Osteoblast (primary cell): ENCODE data around the gene CPNE1. TPM values are rescaled to one million over a fixed set of nuclear protein-coding genes. Genes with fewer than 3 reads are reported as not detected.
"Not testable (repeated sequence)": the region's sequence is repeated elsewhere in the genome, so short reads cannot be mapped to it uniquely, and the experiment has no call there.

Source experiments
- DNase-seq: peaks from one replicate; pipeline ENCODE4 v3.0.0; 2011; ENCODE audit warnings: low spot score, mixed read lengths; ENCODE audit not compliant: insufficient read length; ENCODE audit errors: missing footprints
- H2AFZ ChIP-seq: 2 replicates; pipeline ENCODE4 v1.6.0; 2011; ENCODE audit warnings: mild to moderate bottlenecking, low read length
- H3K27ac ChIP-seq: 2 replicates; pipeline ENCODE4 v1.5.1; 2011; ENCODE audit warnings: mild to moderate bottlenecking, low read depth, low read length, moderate library complexity
- H3K27me3 ChIP-seq: 2 replicates; pipeline ENCODE4 v1.6.0; 2012; ENCODE audit warnings: mild to moderate bottlenecking, control low read depth, inconsistent platforms, low read length, moderate library complexity; ENCODE audit not compliant: insufficient read depth
- H3K36me3 ChIP-seq: 2 replicates; pipeline ENCODE4 v1.5.1; 2011; ENCODE audit warnings: mild to moderate bottlenecking, low read length, control low read depth, moderate library complexity; ENCODE audit not compliant: insufficient read depth
- H3K4me1 ChIP-seq: 2 replicates; pipeline ENCODE4 v1.5.1; 2011; ENCODE audit warnings: mild to moderate bottlenecking, low read length, control low read depth, moderate library complexity; ENCODE audit not compliant: insufficient read depth
- H3K4me2 ChIP-seq: 2 replicates; pipeline ENCODE4 v1.6.0; 2011; ENCODE audit warnings: mild to moderate bottlenecking, low read length; ENCODE audit not compliant: insufficient read depth
- H3K4me3 ChIP-seq: fragments of 200-600 bp; sonication (generic); 3 replicates; pipeline ENCODE4 v1.5.1; 2012; ENCODE audit warnings: mild to moderate bottlenecking, low read length, inconsistent platforms; ENCODE audit not compliant: insufficient read depth
- H3K79me2 ChIP-seq: 2 replicates; pipeline ENCODE4 v1.6.0; 2012; ENCODE audit warnings: mild to moderate bottlenecking, low read length, control low read depth, inconsistent platforms; ENCODE audit not compliant: insufficient read depth
- H3K9me3 ChIP-seq: 2 replicates; pipeline ENCODE4 v1.5.1; 2011; ENCODE audit warnings: low read depth, low read length, control low read depth
- H4K20me1 ChIP-seq: 2 replicates; pipeline ENCODE4 v1.6.0; 2012; ENCODE audit warnings: mild to moderate bottlenecking, low read length, control low read depth; ENCODE audit not compliant: insufficient read depth
- total RNA-seq: library from RNA; depleted of rRNA; stranded (reverse); fragments of >200 nt; gene quantifications from 2 replicates; pipeline ENCODE4 v1.2.3, GENCODE V29; 2012
- TF ChIP-seq, protein P1 (sequence below): IDR thresholded peaks from 2 replicates; pipeline ENCODE4 v1.5.1; 2011; ENCODE audit warnings: mild to moderate bottlenecking, low read depth, low read length, moderate library complexity; ENCODE audit errors: extremely low read depth

Gene CPNE1
- 165 and 166 TPM in 2 replicates for total RNA-seq

DNA sequence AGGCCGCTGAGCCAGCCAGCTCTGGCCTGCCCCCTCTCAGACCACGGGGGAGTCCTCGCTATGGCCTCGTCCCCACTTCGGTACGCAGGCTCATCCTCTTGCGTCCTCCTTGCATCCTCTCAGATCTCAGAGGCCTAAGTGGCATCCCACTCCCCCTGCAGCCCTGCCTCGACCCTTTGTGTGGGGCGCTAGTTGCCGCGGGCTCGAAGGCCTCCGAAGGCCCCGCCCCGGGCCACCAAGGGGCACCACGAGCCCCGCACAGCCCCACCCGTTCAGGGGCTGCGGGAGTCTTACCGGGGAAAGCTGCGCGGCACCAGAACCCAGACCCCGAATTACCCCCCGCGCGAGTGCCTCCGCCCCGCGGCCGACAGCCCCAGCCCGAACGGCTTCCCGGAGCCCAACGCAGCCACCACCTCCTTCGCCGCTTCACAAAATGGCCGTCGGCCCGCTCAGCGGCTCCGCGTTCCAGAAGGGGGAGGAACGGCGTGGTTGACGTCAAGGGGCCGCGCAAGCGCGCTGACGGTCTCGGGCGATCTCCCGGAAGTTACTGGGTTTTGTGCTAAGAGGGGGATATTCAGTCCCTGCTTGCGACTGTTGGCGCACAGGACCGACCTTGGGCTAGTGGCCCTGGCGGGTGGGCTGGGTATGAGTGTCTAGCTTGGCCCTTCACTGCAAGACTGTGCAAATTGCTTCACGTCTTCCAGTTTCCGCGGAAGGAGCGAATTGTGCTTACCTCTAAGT, at the start of gene CPNE1, which contains the start of gene RBM12:
CPNE1 (minus strand) TSS at position 435 of the 741 bp plus-strand sequence. CDS start 31,977 bp downstream, outside the sequence.
RBM12 (minus strand) TSS at position 435 of the 741 bp plus-strand sequence. CDS start 9,578 bp downstream, outside the sequence.
- H3K36me3 ChIP-seq: peaks cover 14% of the 10 kb centered on the region
- TF ChIP-seq, protein P1, sequence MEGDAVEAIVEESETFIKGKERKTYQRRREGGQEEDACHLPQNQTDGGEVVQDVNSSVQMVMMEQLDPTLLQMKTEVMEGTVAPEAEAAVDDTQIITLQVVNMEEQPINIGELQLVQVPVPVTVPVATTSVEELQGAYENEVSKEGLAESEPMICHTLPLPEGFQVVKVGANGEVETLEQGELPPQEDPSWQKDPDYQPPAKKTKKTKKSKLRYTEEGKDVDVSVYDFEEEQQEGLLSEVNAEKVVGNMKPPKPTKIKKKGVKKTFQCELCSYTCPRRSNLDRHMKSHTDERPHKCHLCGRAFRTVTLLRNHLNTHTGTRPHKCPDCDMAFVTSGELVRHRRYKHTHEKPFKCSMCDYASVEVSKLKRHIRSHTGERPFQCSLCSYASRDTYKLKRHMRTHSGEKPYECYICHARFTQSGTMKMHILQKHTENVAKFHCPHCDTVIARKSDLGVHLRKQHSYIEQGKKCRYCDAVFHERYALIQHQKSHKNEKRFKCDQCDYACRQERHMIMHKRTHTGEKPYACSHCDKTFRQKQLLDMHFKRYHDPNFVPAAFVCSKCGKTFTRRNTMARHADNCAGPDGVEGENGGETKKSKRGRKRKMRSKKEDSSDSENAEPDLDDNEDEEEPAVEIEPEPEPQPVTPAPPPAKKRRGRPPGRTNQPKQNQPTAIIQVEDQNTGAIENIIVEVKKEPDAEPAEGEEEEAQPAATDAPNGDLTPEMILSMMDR: no peak

DNA sequence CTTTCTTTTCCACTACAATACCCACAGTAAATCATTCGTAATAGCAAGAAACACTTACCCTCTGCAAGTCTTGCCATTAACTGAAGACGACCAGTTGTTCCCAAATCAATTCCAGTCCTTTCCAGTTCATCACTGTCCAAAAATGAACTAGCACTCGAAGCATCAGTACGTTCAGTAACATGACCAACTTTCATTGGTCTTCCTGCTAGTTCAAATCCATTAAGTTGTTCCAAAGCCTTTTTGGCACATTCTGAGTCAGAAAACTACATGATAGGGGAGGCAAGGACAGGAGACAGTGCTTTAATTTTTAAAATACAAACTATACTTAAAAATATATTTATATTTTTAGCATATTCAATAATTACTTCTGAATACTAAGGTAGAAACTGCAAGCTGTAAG, 49.4 kb upstream of the CPNE1 start:
- no peak for DNase-seq
- no peaks in the 10 kb centered on the region for H3K27me3 ChIP-seq
- peaks cover 97% of the 10 kb centered on the region for H3K79me2 ChIP-seq
- peaks cover 78% of the 10 kb centered on the region for H4K20me1 ChIP-seq
- no peak overlapping the region for H2AFZ ChIP-seq
- H3K4me2 ChIP-seq: no peak overlapping the region
- H3K36me3 ChIP-seq: peaks cover 98% of the 10 kb centered on the region
- TF ChIP-seq, protein P1: no peak
- H3K4me1 ChIP-seq: peaks cover 16% of the 10 kb centered on the region
- H3K4me3 ChIP-seq: no peak overlapping the region
- no peaks in the 10 kb centered on the region for H3K9me3 ChIP-seq
- H3K27ac ChIP-seq: no peak overlapping the region

More for the DNA sequence above, at the start of gene CPNE1, which contains the start of gene RBM12:
- Histone ChIP-seq H3K9me3 (no peaks in the 10 kb centered on the region), H3K4me3 (peak within 1 kb of the TSS; percentile 99), H3K27ac (peak within 1 kb of the TSS; percentile 98), H2AFZ (peak within 1 kb of the TSS; percentile 91), H3K4me2 (peak within 1 kb of the TSS; percentile 100), H4K20me1 (peaks cover 46% of the 10 kb centered on the region), H3K4me1 (peaks cover 28% of the 10 kb centered on the region), H3K27me3 (no peaks in the 10 kb centered on the region), H3K79me2 (peaks cover 55% of the 10 kb centered on the region)
- DNase-seq: peak; percentile 99

DNA sequence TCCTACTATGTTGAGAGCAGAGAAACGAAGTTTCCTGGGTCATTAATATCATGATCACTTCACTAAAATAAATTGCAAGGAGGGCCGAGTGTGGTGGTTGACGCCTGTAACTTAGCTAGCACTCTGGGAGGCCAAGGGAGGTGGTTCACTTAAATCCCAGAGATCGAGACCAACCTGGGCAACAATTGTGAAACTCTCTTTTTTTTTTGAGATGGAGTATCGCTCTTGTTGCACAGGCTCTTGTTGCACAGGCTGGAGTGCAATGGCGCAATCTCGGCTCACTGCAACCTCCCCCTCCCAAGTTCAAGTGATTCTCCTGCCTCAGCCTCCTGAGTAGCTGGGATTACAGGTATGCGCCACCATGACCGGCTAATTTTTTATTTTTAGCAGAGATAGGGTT, 48.4 kb upstream of the CPNE1 start:
- peaks cover 93% of the 10 kb centered on the region for H3K79me2 ChIP-seq
- not testable (repeated sequence) for DNase-seq, H3K9me3 ChIP-seq, H2AFZ ChIP-seq, H3K27me3 ChIP-seq, H3K4me3 ChIP-seq, H3K4me2 ChIP-seq, H3K27ac ChIP-seq
- H4K20me1 ChIP-seq: peaks cover 77% of the 10 kb centered on the region
- H3K4me1 ChIP-seq: peaks cover 12% of the 10 kb centered on the region
- H3K36me3 ChIP-seq: peaks cover 98% of the 10 kb centered on the region

DNA sequence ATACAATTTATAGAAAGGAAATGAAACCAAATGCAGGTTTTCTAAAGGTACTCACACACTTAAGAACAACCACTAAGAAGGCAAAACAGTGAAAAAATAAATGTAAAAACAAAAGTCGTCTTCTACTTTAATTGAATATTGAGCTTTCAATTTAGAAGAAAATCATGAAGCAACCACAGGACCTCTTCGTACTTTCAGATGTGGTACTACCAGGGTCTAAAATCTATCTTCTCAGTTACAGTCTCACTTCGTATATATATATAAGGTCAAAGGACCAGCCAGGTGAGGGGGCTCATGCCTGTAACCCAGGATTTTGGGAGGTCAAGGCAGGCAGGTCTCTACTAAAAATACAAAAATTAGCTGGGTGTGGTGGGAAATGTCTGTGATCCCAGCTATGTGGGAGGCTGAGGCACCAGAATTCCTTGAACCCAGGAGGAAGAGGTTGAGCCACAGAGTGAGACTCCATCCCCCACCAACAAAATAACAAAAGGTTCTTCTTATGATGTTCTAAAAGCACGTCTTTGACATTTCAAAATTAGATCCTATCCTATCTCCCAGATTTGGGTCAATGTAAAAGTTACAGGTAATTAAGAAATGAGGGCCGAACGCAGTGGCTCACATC, 47.0 kb upstream of the CPNE1 start:
- Histone ChIP-seq H2AFZ (no peak overlapping the region), H3K79me2 (peaks cover 86% of the 10 kb centered on the region), H3K4me2 (no peak overlapping the region), H3K9me3 (no peaks in the 10 kb centered on the region), H3K27ac (peak overlapping the region; percentile 45), H3K4me3 (no peak overlapping the region), H3K27me3 (no peaks in the 10 kb centered on the region), H3K36me3 (peaks cover 97% of the 10 kb centered on the region), H4K20me1 (peaks cover 70% of the 10 kb centered on the region), H3K4me1 (peaks cover 12% of the 10 kb centered on the region)
- no peak for DNase-seq
- TF ChIP-seq, protein P1: no peak
